Fibroblast of the aortic adventitia (primary cell): ENCODE results near the gene PROSER2. TPM values are rescaled to one million over a fixed set of nuclear protein-coding genes. Genes with fewer than 3 reads are reported as not detected.

Experiments
- DNase-seq: peaks from one replicate; pipeline ENCODE4 v3.0.0-alpha.2; 2010; ENCODE audit warnings: low read depth
- H3K4me3 ChIP-seq: 2 replicates; pipeline ENCODE4 v1.5.1; 2011; ENCODE audit warnings: low read depth, mild to moderate bottlenecking, control low read depth, low read length, moderate library complexity
- CTCF ChIP-seq: IDR thresholded peaks from 2 replicates; pipeline ENCODE4 v1.5.1; 2011; ENCODE audit warnings: mild to moderate bottlenecking, low read length, control low read depth, inconsistent platforms; ENCODE audit not compliant: insufficient read depth
- total RNA-seq: library from RNA; depleted of rRNA; stranded (reverse); fragments of >200 nt; gene quantifications from 2 replicates; pipeline ENCODE4 v1.2.3, GENCODE V29; 2012; ENCODE audit warnings: low replicate concordance

Gene PROSER2
- total RNA-seq, 1 donor: 3.1 TPM

- no peak for TF ChIP-seq CTCF
- DNase-seq: no peak
- H3K4me3 ChIP-seq: no peak overlapping the region
These were observed 18.8 kb upstream of the PROSER2 start for GRCh38 chr10:11804336-11804735.

DNA sequence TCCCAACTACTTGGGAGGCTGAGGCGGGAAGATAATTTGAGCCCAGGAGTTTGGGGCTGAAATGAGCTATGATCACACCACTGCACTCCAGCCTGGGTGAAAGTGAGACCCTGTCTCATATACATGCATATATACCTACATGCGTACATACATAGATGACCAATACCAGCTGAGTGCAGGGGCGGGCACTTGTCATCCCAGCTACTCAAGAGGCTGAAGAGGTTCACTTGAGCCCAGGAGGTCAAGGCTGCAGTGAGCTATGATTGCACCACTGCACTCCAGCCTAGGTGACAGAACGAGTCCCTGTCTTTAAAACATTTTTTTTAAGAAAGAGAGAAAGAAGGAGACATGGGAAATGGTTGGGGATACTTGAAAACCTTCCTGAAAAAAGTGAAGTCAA lies 17.4 kb upstream of the PROSER2 start:
- TF ChIP-seq CTCF: no peak
- H3K4me3 ChIP-seq: no peak overlapping the region
- DNase-seq: no peak

DNA sequence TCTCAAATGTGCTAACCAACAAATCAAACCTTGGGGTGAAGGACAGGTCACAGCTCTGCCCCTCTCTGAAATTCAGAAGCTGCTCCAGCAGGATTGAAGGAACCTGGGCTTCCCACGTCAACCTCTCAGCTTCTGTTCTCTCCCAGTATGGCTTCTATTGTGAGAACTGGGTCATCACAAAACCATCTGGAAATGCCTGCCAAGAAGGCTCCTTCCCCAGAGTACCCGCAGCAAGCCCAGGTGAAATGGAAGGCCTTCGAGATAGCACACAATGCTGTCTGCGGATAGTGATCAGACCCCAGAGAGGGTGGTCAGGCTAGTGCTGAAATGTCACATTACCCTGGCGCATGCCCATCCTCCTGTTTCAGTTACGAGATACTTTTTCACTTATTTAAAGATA lies 16.4 kb upstream of the PROSER2 start:
- DNase-seq: no peak
- no peak overlapping the region for H3K4me3 ChIP-seq
- TF ChIP-seq CTCF: no peak

GRCh38 chr10:11808808-11809207 lies 14.3 kb upstream of the PROSER2 start:
- no peak overlapping the region for H3K4me3 ChIP-seq
- TF ChIP-seq CTCF: no peak
- no peak for DNase-seq

DNA sequence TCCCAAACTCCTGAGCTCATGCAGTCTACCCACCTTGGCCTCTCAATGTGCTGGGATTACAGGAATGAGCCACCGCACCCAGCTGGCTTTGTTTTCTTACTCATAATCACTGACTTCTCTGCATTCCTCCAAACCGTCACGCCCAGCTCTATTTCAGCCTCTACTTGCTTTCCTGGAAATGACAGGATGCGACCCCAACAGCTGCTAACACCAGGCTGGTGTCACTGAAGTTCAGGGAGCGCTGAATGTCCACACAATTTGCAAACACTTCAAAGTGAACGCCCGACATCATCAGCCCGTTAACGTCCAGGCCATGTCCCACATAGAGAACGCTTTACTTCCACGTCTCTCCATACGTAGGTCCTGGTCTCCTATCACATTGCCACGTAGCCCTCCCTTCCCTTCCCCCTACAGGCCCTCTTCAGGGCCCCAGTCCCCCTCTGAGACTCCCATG lies 12.8 kb upstream of the PROSER2 start:
- no peak for TF ChIP-seq CTCF
- DNase-seq: peak; percentile 39
- H3K4me3 ChIP-seq: no peak overlapping the region

DNA sequence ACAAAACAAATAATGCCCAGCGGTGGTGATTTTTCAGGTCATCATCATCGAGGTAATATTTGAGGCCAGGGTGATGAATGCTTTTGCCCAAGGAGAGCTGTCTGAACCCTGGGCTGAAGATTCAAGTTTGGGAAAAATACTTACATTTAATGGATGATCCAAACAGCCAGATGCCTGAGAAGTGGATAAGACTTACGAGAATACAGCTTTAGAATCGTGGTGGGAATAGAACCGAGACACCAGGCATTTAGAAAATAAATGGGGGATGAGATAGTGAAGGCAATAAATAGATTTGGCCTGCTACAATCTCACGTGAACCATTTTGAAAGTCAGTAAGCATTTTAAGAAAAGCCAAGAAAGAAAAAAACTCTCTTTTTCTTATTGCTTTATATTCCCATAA lies 12.2 kb upstream of the PROSER2 start:
- TF ChIP-seq CTCF: no peak
- no peak for DNase-seq
- H3K4me3 ChIP-seq: no peak overlapping the region

- no peak overlapping the region for H3K4me3 ChIP-seq
- DNase-seq: no peak
- no peak for TF ChIP-seq CTCF
These were observed 10.0 kb upstream of the PROSER2 start for GRCh38 chr10:11813177-11813576.
